ENCODE results near the gene LSP1. TPM values are rescaled to one million over a fixed set of nuclear protein-coding genes. Genes with fewer than 3 reads are reported as not detected.
A peak's percentile ranks its signal among the peaks of the same experiment; 100 is the strongest.
"Not testable (repeated sequence)": the region's sequence is repeated elsewhere in the genome, so short reads cannot be mapped to it uniquely, and the experiment has no call there.

LSP1 gene
- total RNA-seq, 1 donor, result 79.4 TPM

- DNase-seq (ENCODE audit: low read depth in 2 of 3, low spot score in 2 of 3), result no peak
These were observed 84.9 kb downstream of the LSP1 start for GRCh38 chr11:1937616-1938342.

- no peak for DNase-seq (ENCODE audit: low read depth in 2 of 3, low spot score in 2 of 3)
These were observed 85.6 kb downstream of the LSP1 start for GRCh38 chr11:1938343-1939005.

GRCh38 chr11:1939006-1939625 lies 86.2 kb downstream of the LSP1 start:
- peak in 2 of 3 donors; percentile 22 to 53 for DNase-seq (ENCODE audit: low read depth in 2 of 3, low spot score in 2 of 3)

- not testable (repeated sequence) for DNase-seq (ENCODE audit: low read depth in 2 of 3, low spot score in 2 of 3)
These were observed 86.9 kb downstream of the LSP1 start for GRCh38 chr11:1939788-1940187.

Small RNA genes within 50 kb of the gene (small RNA-seq; reads per million reads assigned to genes)
- gene AC051649.1 (not detected), gene MIR4298 (not detected)

Other genes starting within 250 kb of the LSP1 start
- not detected for gene KRTAP5-3, start 244.6 kb upstream of the LSP1 start, total RNA-seq
- not detected for gene KRTAP5-4, start 230.9 kb upstream of the LSP1 start, total RNA-seq
- gene KRTAP5-5, start 223.3 kb upstream of the LSP1 start, total RNA-seq, result not detected
- gene KRTAP5-6, start 155.9 kb upstream of the LSP1 start, total RNA-seq, result not detected
- 1.1 TPM for gene IFITM10, start 102.5 kb upstream of the LSP1 start, total RNA-seq
- 259 TPM for gene CTSD, start 89.2 kb upstream of the LSP1 start, total RNA-seq
- not detected for gene SYT8, start 18.1 kb upstream of the LSP1 start, total RNA-seq
- gene TNNI2, start 14.1 kb upstream of the LSP1 start, total RNA-seq, result 1.3 TPM
- 0.54 TPM for gene PRR33, start 38.8 kb downstream of the LSP1 start, total RNA-seq
- 3.2 TPM for gene TNNT3, start 66.6 kb downstream of the LSP1 start, total RNA-seq
- gene MRPL23, start 94.2 kb downstream of the LSP1 start, total RNA-seq, result 206 TPM
- 2.7 TPM for gene H19, start 144.8 kb downstream of the LSP1 start, total RNA-seq